Fibroblast of skin of right biceps (primary cell): Measurements from ENCODE around the gene ZIC5.

Source experiments
- DNase-seq: peaks from one replicate; pipeline ENCODE4 v3.0.0-alpha.2; 2013

The ZIC5 gene

GRCh38 chr13:99975626-99976025 is 4.1 kb upstream of the ZIC5 start:
- no peak for DNase-seq

GRCh38 chr13:99974939-99975561 is 3.5 kb upstream of the ZIC5 start:
- no peak for DNase-seq

GRCh38 chr13:99974296-99974938 is 2.9 kb upstream of the ZIC5 start:
- no peak for DNase-seq

GRCh38 chr13:99973808-99974185 is 2.2 kb upstream of the ZIC5 start:
- no peak for DNase-seq

- DNase-seq = no peak
These were observed 1.7 kb upstream of the ZIC5 start for GRCh38 chr13:99973163-99973807.

GRCh38 chr13:99972190-99972731 is 694 bp upstream of the ZIC5 start:
- no peak for DNase-seq

- no peak for DNase-seq
These were observed 654 bp downstream of the ZIC5 start for GRCh38 chr13:99970651-99971575.

- DNase-seq = no peak
These were observed 1.5 kb downstream of the ZIC5 start for GRCh38 chr13:99969919-99970650.

GRCh38 chr13:99969453-99969918 is 2.1 kb downstream of the ZIC5 start:
- no peak for DNase-seq

- no peak for DNase-seq
These were observed 2.8 kb downstream of the ZIC5 start for GRCh38 chr13:99968521-99969452.

- DNase-seq = no peak
These were observed 3.6 kb downstream of the ZIC5 start for GRCh38 chr13:99967869-99968520.

GRCh38 chr13:99967498-99967868 is 4.1 kb downstream of the ZIC5 start:
- DNase-seq = no peak

GRCh38 chr13:99966064-99966805 is 5.3 kb downstream of the ZIC5 start:
- DNase-seq = no peak

- no peak for DNase-seq
These were observed 6.1 kb downstream of the ZIC5 start for GRCh38 chr13:99965329-99966000.

- DNase-seq = no peak
These were observed 7.7 kb downstream of the ZIC5 start for GRCh38 chr13:99963816-99964339.

GRCh38 chr13:99962242-99962641 is 9.3 kb downstream of the ZIC5 start:
- DNase-seq = no peak

GRCh38 chr13:99961636-99962035 is 9.9 kb downstream of the ZIC5 start:
- DNase-seq = no peak

- no peak for DNase-seq
These were observed 10.8 kb downstream of the ZIC5 start for GRCh38 chr13:99960663-99961311.
